HepG2 (cell line): Measurements from ENCODE around the gene HPS3. TPM values are rescaled to one million over a fixed set of nuclear protein-coding genes. Genes with fewer than 3 reads are reported as not detected.

Experiments
- AKNA ChIP-seq: sonication (generic); formaldehyde crosslinking; IDR thresholded peaks from 2 replicates; pipeline ENCODE4 v1.4.0; 2020; ENCODE audit warnings: missing genetic modification reagents, borderline replicate concordance
- ARID5B ChIP-seq: IDR thresholded peaks from 2 replicates; pipeline ENCODE4 v1.4.0; 2020; ENCODE audit warnings: mild to moderate bottlenecking, missing genetic modification reagents
- BATF2 ChIP-seq: sonication (generic); formaldehyde crosslinking; IDR thresholded peaks from 2 replicates; pipeline ENCODE4 v1.8.0; 2022; ENCODE audit warnings: mild to moderate bottlenecking, missing genetic modification reagents, moderate library complexity
- BCL3 ChIP-seq: sonication (generic); formaldehyde crosslinking; IDR thresholded peaks from 2 replicates; pipeline ENCODE4 v1.5.1; 2020; ENCODE audit warnings: mild to moderate bottlenecking, missing genetic modification reagents, moderate library complexity
- PITX1 ChIP-seq: sonication (generic); formaldehyde crosslinking; IDR thresholded peaks from 2 replicates; pipeline ENCODE4 v1.5.1; 2020; ENCODE audit warnings: mild to moderate bottlenecking, missing genetic modification reagents
- POGZ ChIP-seq: sonication (generic); formaldehyde crosslinking; IDR thresholded peaks from 2 replicates; pipeline ENCODE4 v1.4.0; 2020; ENCODE audit warnings: mild to moderate bottlenecking, missing genetic modification reagents
- REST ChIP-seq, 2 experiments: IDR thresholded peaks; 2 replicates each; pipeline ENCODE4 v1.6.1; 2011 to 2012; ENCODE audit warnings: low read length in 2 of 2, borderline replicate concordance in 1 of 2, low read depth in 1 of 2, mild to moderate bottlenecking in 1 of 2, moderate library complexity in 1 of 2
- RNF2 ChIP-seq: fragments of 450-650 bp; conservative IDR thresholded peaks from 2 replicates; pipeline ENCODE4 v1.6.1; 2016; ENCODE audit warnings: low read depth
- ZBTB25 ChIP-seq: IDR thresholded peaks from 2 replicates; pipeline ENCODE4 v1.6.1; 2018; ENCODE audit warnings: missing genetic modification reagents
- ZNF143 ChIP-seq: sonication (generic); formaldehyde crosslinking; IDR thresholded peaks from 2 replicates; pipeline ENCODE4 v1.4.0; 2020; ENCODE audit warnings: missing genetic modification reagents
- ZNF547 ChIP-seq: sonication (generic); formaldehyde crosslinking; IDR thresholded peaks from 2 replicates; pipeline ENCODE4 v1.5.1; 2020; ENCODE audit warnings: mild to moderate bottlenecking, missing genetic modification reagents
- ZNF879 ChIP-seq: sonication (generic); formaldehyde crosslinking; IDR thresholded peaks from 2 replicates; pipeline ENCODE4 v1.8.1; 2023; ENCODE audit warnings: missing genetic modification reagents
- polyA plus RNA-seq, 8 experiments: library from polyadenylated mRNA; depleted of rRNA in 3 of 8; stranded (reverse) in 7 of 8; unstranded in 1 of 8; fragments of >200 nt; fragmentation: Illumina TruSeq in 4 of 8; extraction: Trizol in 4 of 8; gene quantifications; 2 replicates each; pipeline versions ENCODE4 v1.2.1 to v1.2.3, GENCODE V29; 2011 to 2016; ENCODE audit warnings: low read depth in 4 of 8, missing spikeins in 1 of 8, mixed read lengths in 1 of 8; ENCODE audit not compliant: insufficient read depth in 1 of 8
- total RNA-seq, 5 experiments: library from RNA; depleted of rRNA; stranded (reverse); fragments of >200 nt; fragmentation: Illumina TruSeq; extraction: Trizol; gene quantifications; 2 replicates each; pipeline ENCODE4 v1.2.3, GENCODE V29; 2016; ENCODE audit warnings: low read depth in 1 of 5

HPS3 gene
- total and polyA plus RNA-seq, 2 of the 13 experiments (the other 11 are each of a cell fraction or from before 2014, with no cell fraction given), result 9.5 to 18.9 TPM

GRCh38 chr3:149214702-149215101 is 85.3 kb downstream of the HPS3 start (continued):
- TF ChIP-seq ARID5B (peak; percentile 96), REST (IDR thresholded peaks at IDR 0.05; ENCODE audit: borderline replicate concordance in 1 of 2, low read depth in 1 of 2, low read length in 2 of 2) (peak in 1 of 2 experiments; percentile 72; a peak in 1 of 4 replicates), POGZ (CRISPR knock-in tag) (peak; percentile 79; the same call in 1 of the 2 replicates), BATF2 (no peak), ZNF547 (CRISPR knock-in tag) (no peak), RNF2 (no peak), AKNA (CRISPR knock-in tag) (no peak), PITX1 (CRISPR knock-in tag) (peak; percentile 79), BCL3 (CRISPR knock-in tag) (no peak), ZBTB25 (CRISPR knock-in tag) (peak; percentile 69; the same call in 1 of the 2 replicates), ZNF879 (CRISPR knock-in tag) (no peak), ZNF143 (no peak)
